Type B pancreatic cell (in vitro differentiated cells): ENCODE results near the gene USP31. TPM values are rescaled to one million over a fixed set of nuclear protein-coding genes. Genes with fewer than 3 reads are reported as not detected.

ENCODE experiments used
- DNase-seq: peaks from one replicate; pipeline ENCODE4 v3.0.0; 2021; ENCODE audit warnings: mixed read lengths; ENCODE audit not compliant: unreplicated experiment; ENCODE audit errors: extremely low spot score
- H3K27ac Mint-ChIP-seq: 2 replicates; pipeline ENCODE4 v1.8.0; 2021; ENCODE audit warnings: mild to moderate bottlenecking, mixed read lengths
- H3K27me3 Mint-ChIP-seq: 2 replicates; pipeline ENCODE4 v1.8.0; 2021; ENCODE audit warnings: mixed read lengths
- H3K36me3 Mint-ChIP-seq: 2 replicates; pipeline ENCODE4 v1.8.0; 2021; ENCODE audit warnings: mixed read lengths
- H3K4me1 Mint-ChIP-seq: one replicate; pipeline ENCODE4 v1.8.0; 2021; ENCODE audit warnings: mixed read lengths; ENCODE audit not compliant: unreplicated experiment
- H3K4me3 Mint-ChIP-seq: 2 replicates; pipeline ENCODE4 v1.8.0; 2021; ENCODE audit warnings: mild to moderate bottlenecking, mixed read lengths
- H3K9me3 Mint-ChIP-seq: 2 replicates; pipeline ENCODE4 v1.8.0; 2021; ENCODE audit warnings: mixed read lengths
- long read RNA-seq: library from polyadenylated mRNA; unstranded; transcript quantifications from one replicate; pipeline ENCODE4 v2.0.0, GENCODE V29; 2020
- total RNA-seq: library from RNA; stranded (reverse); gene quantifications from 2 replicates; pipeline ENCODE4 v1.2.1, GENCODE V29; 2021; ENCODE audit warnings: low replicate concordance
- TF ChIP-seq, protein P1 (sequence below): fragments of 200-600 bp; sonication (generic); conservative IDR thresholded peaks from 2 replicates; pipeline ENCODE4 v1.5.0; 2021; ENCODE audit warnings: antibody characterized with exemption, mild to moderate bottlenecking

Gene USP31, protein sequence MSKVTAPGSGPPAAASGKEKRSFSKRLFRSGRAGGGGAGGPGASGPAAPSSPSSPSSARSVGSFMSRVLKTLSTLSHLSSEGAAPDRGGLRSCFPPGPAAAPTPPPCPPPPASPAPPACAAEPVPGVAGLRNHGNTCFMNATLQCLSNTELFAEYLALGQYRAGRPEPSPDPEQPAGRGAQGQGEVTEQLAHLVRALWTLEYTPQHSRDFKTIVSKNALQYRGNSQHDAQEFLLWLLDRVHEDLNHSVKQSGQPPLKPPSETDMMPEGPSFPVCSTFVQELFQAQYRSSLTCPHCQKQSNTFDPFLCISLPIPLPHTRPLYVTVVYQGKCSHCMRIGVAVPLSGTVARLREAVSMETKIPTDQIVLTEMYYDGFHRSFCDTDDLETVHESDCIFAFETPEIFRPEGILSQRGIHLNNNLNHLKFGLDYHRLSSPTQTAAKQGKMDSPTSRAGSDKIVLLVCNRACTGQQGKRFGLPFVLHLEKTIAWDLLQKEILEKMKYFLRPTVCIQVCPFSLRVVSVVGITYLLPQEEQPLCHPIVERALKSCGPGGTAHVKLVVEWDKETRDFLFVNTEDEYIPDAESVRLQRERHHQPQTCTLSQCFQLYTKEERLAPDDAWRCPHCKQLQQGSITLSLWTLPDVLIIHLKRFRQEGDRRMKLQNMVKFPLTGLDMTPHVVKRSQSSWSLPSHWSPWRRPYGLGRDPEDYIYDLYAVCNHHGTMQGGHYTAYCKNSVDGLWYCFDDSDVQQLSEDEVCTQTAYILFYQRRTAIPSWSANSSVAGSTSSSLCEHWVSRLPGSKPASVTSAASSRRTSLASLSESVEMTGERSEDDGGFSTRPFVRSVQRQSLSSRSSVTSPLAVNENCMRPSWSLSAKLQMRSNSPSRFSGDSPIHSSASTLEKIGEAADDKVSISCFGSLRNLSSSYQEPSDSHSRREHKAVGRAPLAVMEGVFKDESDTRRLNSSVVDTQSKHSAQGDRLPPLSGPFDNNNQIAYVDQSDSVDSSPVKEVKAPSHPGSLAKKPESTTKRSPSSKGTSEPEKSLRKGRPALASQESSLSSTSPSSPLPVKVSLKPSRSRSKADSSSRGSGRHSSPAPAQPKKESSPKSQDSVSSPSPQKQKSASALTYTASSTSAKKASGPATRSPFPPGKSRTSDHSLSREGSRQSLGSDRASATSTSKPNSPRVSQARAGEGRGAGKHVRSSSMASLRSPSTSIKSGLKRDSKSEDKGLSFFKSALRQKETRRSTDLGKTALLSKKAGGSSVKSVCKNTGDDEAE (N-terminal part only)
- 9.1 and 12.3 TPM in 2 replicates for total RNA-seq
- long read RNA-seq, partial matches to known transcripts = 3 of 3 reads
- long read RNA-seq, other reads (novel, unspliced or antisense) = 0 of 3 reads

DNA sequence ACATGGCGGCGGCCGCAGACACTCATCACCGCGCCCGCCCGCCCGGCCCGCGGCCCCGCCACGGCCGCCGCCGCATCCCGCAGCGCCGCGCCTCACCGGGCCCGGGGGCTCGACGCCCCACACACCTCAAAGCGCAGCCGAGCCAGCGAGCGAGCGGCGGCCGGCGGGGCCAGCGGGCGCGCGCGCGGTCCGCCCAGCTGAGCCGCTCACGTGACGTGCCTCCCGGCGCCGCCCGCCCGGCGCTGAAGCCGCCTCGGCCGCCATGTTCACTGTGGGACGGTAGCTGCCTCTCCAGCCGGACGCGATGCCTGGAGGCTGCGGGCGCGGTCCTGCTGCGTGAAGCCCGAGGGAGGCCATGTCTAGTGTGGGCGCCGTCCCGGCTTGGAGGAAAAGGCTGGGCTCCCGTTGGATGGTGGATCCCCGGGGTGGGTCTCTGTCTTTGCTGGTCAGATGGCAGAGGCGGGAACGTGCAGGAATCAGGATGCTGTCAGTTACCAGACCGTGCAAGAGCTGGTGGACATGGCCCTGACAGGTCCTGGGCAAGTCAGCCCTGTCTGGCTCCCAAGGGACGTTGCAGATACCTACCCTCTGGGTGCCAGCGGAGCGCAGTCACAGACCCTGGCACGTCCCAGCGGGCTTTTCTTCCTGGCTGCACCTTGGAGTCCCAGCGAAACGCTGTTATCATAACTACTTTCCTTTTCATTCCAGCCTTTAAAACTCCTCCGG lies at the start of gene USP31:
Gene USP31 (minus strand): TSS at position 186 of the 726 bp plus-strand sequence. CDS start 182 bp downstream, at position 4.
- H3K36me3 Mint-ChIP-seq = peaks cover 4% of the 10 kb centered on the region
- TF ChIP-seq, protein P1, sequence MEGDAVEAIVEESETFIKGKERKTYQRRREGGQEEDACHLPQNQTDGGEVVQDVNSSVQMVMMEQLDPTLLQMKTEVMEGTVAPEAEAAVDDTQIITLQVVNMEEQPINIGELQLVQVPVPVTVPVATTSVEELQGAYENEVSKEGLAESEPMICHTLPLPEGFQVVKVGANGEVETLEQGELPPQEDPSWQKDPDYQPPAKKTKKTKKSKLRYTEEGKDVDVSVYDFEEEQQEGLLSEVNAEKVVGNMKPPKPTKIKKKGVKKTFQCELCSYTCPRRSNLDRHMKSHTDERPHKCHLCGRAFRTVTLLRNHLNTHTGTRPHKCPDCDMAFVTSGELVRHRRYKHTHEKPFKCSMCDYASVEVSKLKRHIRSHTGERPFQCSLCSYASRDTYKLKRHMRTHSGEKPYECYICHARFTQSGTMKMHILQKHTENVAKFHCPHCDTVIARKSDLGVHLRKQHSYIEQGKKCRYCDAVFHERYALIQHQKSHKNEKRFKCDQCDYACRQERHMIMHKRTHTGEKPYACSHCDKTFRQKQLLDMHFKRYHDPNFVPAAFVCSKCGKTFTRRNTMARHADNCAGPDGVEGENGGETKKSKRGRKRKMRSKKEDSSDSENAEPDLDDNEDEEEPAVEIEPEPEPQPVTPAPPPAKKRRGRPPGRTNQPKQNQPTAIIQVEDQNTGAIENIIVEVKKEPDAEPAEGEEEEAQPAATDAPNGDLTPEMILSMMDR = no peak
- peaks cover 14% of the 10 kb centered on the region for H3K27me3 Mint-ChIP-seq
- H3K4me3 Mint-ChIP-seq = peak within 1 kb of the TSS; percentile 98
- peaks cover 23% of the 10 kb centered on the region for H3K4me1 Mint-ChIP-seq
- no peaks in the 10 kb centered on the region for H3K9me3 Mint-ChIP-seq
- peak; percentile 95 for DNase-seq
- H3K27ac Mint-ChIP-seq = peak within 1 kb of the TSS; percentile 84

DNA sequence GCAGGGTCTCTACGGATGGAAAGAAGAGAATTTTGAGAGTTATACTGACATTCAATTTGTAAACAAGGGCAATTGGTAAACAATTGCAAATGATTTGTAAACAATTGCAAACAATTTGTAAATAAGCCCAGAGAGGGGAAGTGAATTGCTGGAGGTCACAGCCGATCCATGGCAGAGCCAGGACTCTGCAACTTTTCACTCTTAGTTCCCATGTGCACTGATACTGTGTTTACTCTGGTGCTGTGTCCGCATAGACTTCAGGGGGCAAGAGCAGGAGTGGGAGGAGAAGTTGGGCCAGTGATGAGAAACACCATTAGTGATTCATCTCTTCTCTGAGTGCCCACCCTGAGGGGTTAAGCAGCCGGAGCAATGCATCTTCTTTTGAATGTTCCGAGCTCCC lies 47.3 kb upstream of the USP31 start:
- H3K27me3 Mint-ChIP-seq = peaks cover 44% of the 10 kb centered on the region
- DNase-seq = no peak
- no peak overlapping the region for H3K4me3 Mint-ChIP-seq
- H3K36me3 Mint-ChIP-seq = no peaks in the 10 kb centered on the region
- no peaks in the 10 kb centered on the region for H3K9me3 Mint-ChIP-seq
- H3K27ac Mint-ChIP-seq = no peak overlapping the region
- no peaks in the 10 kb centered on the region for H3K4me1 Mint-ChIP-seq
- TF ChIP-seq, protein P1 = no peak

DNA sequence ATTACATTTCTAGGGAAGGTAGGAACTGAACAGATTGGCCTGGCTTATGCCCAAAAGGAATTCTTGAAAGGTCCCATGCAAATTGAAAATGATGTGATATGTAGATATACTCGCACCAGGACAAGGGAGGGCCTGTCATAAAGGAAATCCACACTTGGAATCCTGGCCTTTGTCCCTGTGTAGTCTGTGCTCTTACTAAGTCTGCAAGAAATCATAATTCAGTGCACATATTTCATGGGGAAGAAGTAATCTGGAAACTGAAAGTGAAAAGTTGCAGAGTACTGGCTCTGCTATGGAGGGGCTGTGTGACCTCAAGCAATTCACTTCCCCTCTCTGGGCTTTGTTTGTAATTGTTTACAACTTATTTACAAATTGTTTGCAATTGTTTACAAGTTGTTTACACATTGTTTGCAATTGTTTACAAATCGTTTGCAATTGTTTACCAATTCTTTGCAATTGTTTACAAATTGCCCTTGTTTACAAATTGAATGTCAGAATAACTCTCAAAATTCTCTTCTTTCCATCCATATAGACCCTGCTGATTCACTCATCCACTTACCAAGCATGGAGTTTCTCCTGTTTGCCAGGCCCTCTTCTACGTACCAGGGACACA lies 46.2 kb upstream of the USP31 start:
- H3K4me1 Mint-ChIP-seq = no peaks in the 10 kb centered on the region
- no peaks in the 10 kb centered on the region for H3K9me3 Mint-ChIP-seq
- H3K27me3 Mint-ChIP-seq = peaks cover 42% of the 10 kb centered on the region
- no peak overlapping the region for H3K27ac Mint-ChIP-seq
- H3K36me3 Mint-ChIP-seq = no peaks in the 10 kb centered on the region
- TF ChIP-seq, protein P1 = no peak
- no peak for DNase-seq
- no peak overlapping the region for H3K4me3 Mint-ChIP-seq

DNA sequence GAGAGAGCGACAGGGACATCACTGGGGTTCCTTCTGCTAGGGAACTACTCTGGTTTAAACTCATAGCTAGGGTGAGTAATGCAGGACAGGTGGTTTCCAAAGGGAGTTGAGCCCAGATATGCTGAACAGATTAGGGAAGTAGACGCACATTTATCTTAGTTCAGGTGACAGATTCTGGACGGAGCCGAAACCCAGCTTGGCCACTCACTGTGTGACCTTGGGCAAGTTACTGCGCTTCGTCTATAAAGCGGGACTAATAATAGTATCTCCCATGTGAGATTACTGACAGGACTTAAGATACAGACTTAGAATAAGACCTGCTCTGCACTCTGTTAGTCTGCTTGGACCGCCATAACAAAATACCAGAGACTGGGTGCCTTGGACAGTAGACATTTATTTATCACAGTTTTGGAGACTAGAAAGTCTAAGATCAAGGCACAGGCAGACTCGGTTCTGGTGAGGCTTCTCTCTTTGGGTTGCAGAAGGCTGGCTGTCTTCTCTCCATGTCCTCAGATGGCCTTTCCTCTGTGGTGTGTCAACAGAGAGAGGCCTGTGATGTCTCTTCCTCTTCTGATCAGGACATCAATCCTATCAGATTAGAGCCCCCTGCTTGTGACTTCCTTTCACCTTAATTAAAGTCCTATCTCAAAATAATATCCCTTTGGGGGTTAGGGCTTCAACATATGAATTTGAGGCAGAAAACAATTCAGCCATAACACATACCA lies 45.4 kb upstream of the USP31 start:
- no peaks in the 10 kb centered on the region for H3K9me3 Mint-ChIP-seq
- DNase-seq = no peak
- H3K4me1 Mint-ChIP-seq = no peaks in the 10 kb centered on the region
- H3K4me3 Mint-ChIP-seq = no peak overlapping the region
- no peaks in the 10 kb centered on the region for H3K36me3 Mint-ChIP-seq
- TF ChIP-seq, protein P1 = no peak
- no peak overlapping the region for H3K27ac Mint-ChIP-seq
- H3K27me3 Mint-ChIP-seq = peaks cover 44% of the 10 kb centered on the region
